ENCODE results near the gene TBCD.

The TBCD gene

GRCh38 chr17:82810644-82811430, 59.0 kb downstream of the TBCD start:
- DNase-seq (ENCODE audit: low read depth, low spot score): no peak

DNA sequence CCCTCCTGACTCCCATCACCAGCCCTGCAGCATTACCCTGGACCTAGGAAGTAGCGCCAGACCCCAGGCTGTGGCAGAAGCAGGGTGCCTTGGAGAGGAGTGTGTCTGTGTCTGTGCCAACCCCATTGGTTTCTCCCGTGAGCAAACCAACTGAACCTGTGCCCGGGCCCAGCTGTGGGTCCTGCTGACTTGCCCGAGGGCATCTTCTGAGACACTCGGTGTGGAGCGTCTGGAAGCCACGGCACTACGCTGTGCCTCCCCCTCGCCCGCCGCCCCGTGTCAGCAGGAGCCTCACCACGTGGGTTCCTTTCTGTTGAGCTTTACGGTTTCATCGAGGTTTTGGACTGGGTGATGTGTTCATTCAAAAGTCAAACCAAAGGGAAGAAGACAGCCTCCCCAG, 60.2 kb downstream of the TBCD start:
- DNase-seq (ENCODE audit: low read depth, low spot score): no peak

DNA sequence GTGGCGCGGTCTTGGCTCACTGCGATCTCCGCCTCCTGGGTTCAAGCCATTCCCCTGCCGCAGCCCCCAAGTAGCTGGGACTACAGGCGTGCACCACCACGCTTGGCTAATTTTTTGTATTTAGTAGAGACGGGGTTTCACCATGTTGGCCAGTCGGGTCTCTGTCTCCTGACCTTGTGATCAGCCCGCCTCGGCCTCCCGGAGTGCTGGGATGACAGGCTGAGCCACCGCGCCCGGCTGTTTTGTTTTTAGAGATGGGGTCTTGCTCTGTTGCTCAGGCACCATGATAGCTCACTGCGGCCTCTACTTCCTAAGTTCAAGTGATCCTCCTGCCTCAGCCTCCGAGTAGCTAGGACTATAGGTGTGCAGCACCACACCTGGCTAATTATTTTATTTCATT, 60.7 kb downstream of the TBCD start:
- DNase-seq (ENCODE audit: low read depth, low spot score): no peak

DNA sequence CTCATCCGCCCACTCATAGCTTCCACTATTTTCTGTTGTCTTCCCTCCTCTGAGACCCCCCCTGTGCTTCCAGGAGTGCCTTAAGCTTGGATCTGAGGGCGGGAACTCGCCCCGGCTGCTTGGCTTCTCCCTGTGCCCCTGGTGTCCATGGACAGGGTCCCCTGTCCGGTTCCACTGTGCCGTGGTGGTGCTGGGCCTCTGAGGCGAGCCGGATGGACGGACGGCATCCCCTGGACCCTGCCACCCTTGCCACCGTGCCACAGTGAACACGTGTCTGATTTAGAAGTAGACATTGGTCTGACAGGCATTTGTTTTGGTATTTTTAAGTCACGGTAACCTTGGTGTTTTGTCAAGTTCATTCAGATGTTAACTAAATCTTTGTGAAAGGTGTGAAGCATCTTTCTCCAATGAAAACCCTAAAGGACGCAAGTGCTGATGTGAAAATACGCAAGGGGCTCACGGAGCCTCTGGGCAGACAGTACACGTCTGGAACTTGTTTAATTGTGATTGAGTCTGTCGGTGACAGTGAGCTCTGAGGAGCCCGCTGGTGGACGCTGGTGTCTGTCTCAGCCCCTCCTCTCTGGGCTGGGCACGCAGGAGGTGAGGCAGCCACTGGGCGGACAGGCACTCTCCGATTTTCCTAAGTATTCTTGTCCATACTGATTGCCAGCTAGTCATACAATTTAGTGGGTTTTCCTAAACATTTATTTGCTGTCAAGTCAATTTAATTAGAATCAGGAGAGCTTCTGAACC, 61.6 kb downstream of the TBCD start:
- no peak for DNase-seq (ENCODE audit: low read depth, low spot score)

GRCh38 chr17:82814834-82815233, 63.0 kb downstream of the TBCD start:
- no peak for DNase-seq (ENCODE audit: low read depth, low spot score)

DNA sequence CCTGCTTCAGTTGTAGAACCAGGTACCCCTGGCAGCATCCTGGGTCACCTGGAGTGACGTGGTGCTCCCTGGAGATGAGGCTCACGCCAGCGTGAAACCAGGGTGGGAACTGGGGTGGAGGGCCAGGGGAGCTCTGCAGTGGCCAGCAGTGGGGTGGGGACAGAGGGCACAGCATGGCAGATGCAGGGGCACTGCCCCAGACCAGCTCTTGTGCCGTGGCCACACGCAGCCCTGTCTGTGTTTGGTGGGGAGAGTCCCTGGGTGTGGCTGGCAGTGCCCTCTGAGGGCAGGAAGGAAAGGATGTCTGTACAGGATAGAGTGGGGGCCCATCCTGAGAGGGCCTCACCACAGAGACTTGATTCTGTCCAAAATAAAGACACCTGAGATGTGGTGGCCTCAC, 63.5 kb downstream of the TBCD start:
- no peak for DNase-seq (ENCODE audit: low read depth, low spot score)

- no peak for DNase-seq (ENCODE audit: low read depth, low spot score)
These were observed 64.0 kb downstream of the TBCD start for GRCh38 chr17:82815790-82816305.

DNA sequence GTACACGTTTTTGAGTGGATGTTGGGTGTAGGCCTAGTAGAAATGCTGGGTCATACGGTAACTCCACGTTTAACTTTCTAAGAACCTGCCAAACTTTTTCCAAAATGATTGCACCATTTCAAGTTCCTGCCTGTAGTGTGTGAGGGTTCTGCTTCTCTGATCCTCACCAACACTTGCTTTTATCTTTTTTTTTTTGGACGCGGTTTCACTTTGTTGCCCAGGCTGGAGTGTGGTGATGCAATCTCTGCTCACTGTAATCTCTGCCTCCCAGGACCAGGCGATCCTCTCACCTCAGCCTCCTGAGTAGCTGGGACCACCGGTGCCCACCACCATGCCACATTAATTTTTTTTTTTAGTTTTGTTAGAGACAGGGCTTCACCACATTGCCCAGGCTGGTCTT, 64.5 kb downstream of the TBCD start:
- no peak for DNase-seq (ENCODE audit: low read depth, low spot score)

GRCh38 chr17:82817947-82818346, 66.1 kb downstream of the TBCD start:
- no peak for DNase-seq (ENCODE audit: low read depth, low spot score)

DNA sequence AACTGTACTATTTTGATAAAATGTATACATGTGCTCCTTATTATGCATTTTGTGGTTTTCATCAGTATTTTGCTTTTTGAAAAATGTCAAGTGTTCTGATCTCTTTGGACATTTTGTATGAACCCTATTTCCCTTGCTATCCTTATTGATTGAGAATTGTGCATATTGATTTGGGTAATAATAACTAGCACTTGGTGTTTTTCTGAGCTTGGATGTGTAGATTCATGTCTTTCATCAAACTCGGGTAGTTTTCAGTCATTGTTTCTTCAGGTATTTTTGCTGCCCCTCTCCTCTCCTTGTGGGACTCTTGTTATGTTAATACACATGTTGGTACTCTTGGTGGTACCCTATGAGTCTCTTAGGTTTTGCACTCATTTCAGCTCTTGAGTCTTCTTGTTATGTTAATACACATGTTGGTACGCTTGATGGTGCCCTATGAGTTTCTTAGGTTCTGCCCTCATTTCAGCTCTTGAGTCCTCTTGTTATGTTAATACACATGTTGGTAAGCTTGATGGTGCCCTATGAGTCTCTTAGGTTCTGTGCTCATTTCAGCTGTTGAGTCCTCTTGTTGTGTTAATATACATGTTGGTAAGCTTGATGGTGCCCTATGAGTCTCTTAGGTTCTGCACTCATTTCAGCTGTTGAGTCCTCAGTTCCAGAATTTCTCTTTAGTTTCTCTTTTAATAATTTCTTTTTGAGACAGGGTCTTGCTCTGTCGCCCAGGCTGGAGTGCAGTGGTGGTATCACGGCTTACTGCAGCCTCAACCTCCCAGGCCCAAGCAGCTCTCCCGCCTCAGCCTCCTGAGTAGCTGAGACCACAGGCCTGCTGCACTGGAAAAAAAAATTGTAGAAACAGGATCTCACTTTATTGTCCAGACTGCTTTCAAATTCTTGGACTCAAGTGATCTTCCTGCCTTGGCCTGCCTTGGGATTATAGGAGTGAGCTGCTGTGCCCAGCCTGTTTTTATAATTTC, 68.7 kb downstream of the TBCD start:
- peak; percentile 28 for DNase-seq (ENCODE audit: low read depth, low spot score)

GRCh38 chr17:82821554-82821953, 69.7 kb downstream of the TBCD start:
- DNase-seq (ENCODE audit: low read depth, low spot score): no peak

- DNase-seq (ENCODE audit: low read depth, low spot score): no peak
These were observed 70.4 kb downstream of the TBCD start for GRCh38 chr17:82822281-82822680.

- no peak for DNase-seq (ENCODE audit: low read depth, low spot score)
These were observed 71.1 kb downstream of the TBCD start for GRCh38 chr17:82823004-82823403.

GRCh38 chr17:82825540-82826124, 73.8 kb downstream of the TBCD start:
- DNase-seq (ENCODE audit: low read depth, low spot score): no peak

DNA sequence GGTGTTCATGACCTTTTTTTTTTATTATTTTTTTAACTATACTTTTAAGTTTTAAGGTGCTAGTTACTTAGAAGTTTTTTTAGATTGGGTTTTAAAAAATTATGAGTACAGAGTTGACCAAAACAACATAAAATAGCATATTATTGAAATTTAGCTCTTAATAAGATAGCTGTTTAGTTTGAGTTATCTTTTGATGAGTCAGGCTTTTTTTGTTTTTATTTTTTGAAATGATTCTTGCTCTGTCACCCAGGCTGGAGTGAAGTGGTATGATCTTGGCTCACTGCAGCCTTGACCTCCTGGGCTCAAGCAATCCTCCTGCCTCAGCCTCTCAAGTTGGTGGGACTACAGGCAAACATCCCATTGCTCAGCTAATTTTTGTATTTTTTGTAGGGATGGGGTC, 74.3 kb downstream of the TBCD start:
- no peak for DNase-seq (ENCODE audit: low read depth, low spot score)

DNA sequence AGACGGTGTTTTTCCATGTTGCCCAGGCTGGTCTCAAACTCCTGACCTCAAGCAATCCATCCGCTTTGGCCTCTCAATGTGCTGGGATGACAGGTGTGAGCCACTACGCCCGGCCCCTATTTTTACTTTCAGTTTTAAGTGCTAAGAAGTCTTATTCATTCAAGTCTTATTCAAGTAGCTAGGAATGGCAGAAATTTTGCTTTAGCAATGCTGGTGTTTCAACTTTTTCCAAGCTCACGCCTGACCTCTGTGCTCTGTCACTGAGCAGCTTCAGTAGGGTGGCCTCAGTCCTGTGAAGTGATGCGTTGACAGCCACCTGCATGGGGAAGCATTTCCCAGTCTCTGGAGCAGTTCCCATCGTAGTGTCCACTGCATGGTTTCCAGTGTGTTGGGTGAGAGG, 75.1 kb downstream of the TBCD start:
- DNase-seq (ENCODE audit: low read depth, low spot score): no peak

DNA sequence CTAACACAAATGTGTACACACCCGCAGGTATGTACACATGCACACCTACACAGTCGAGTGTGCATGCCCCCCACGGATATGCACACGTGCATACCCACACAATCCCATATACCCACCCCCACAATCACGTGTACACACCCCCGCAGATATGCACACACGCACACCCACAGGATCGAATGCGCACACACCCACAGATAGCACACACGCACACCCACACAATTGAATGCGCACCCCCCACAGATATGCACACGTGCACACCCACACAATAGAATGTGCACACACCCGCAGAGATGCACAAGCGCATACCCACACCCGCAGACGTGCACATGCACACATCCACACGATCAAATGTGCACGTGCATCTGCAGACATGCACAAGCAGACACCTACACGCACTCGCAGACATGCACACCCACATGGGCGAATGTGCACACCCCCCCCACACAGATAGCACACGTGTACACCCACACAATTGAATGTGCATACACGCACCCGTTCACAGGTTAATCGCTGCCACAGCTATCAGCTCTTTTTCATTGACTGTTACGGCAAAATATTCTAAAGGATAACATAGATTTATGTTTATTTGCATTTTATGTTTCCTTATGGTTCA, 77.1 kb downstream of the TBCD start:
- DNase-seq (ENCODE audit: low read depth, low spot score): no peak

GRCh38 chr17:82830249-82830661, 78.4 kb downstream of the TBCD start:
- no peak for DNase-seq (ENCODE audit: low read depth, low spot score)

DNA sequence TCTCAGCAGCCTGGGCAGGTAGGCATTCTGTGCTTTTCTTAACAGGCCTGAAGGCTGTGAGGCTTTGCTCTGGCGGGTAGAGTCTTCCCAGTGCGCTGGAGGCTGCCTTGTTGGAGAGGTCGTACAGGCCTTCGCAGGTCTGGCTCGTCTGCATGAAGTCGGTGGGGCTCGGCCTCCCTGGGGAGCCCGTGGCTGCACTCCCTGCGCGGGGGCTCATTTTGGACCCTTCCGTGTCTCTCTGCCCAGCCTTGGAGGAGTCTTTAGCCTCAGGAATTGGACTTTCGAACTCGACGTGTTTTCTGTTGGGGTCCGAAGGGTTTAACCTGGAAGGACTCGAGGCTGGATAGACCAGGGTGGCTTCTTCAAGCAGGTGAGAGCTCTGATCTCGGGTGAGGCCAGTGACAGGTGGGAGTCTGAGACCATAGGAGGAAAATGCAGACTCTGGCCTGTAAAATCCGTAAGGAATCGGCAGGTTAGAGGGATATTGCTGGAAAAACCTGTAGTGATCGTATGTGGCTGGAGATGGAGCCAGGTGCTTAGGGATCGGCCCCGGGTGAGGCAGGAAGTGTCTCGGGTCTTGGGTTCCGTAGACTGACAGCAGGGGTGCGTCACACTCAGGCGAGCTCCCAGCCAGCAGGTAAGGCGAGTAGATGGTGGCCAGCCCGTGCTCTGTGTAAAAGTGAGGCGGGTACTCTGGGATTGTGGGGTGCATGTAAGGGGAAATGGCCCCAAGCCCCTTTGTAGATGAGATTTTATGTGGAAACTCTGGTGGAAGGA, 79.4 kb downstream of the TBCD start:
- DNase-seq (ENCODE audit: low read depth, low spot score): no peak

DNA sequence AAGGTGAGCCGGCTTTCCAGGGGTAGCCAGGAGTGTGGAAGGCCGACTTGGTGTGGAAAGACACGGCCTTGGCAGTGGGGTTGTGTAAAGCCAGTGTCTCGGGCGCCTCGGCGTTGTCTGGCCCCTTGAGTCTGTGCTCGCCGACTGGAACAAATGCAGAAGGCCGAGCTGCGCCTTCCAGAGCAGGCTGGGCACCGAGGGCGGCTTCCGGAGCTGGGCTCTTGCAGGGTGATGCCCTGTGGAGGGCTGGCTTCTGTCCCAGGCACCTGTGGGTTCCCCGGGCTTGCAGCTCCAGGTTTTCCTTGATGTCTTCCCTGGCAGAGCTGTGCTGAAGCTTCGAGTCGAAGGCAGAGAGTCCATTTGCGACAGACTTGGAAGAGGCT, 79.9 kb downstream of the TBCD start:
- no peak for DNase-seq (ENCODE audit: low read depth, low spot score)

Measured in iPS DF 19.7 (cell line).